Ramos (cell line): ENCODE measurements around the gene EPHA5.

Experiments
- in situ Hi-C: fragments of 300-500 bp; cut with MboI; formaldehyde crosslinking; loops from one replicate; pipeline ENCODE4 v1.14.3; 2022; ENCODE audit warnings: low sequenced_read_pairs; ENCODE audit not compliant: unreplicated experiment

The EPHA5 gene

GRCh38 chr4:65635051-65635821 is 35.1 kb downstream of the EPHA5 start:
- in situ Hi-C loops: no loop called here

DNA sequence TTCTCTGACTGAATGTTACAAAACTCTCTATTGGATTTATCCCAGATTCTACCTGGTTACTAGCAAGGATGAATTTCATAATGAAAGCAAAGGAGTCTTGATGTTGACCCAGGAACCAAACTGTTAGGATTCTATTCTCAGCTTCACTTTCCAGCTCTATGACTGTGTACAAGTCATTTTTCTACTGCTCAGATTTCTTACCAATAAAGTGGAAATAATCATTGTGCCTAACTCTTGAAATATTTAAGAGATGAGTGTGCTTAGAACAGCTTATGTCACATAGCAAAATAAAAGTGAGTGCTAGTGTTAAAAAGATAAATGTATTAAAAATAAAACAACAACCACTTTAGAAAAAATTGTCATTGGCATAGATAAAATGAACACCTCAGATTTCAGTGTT is 45.6 kb downstream of the EPHA5 start:
- in situ Hi-C loops: no loop called here

DNA sequence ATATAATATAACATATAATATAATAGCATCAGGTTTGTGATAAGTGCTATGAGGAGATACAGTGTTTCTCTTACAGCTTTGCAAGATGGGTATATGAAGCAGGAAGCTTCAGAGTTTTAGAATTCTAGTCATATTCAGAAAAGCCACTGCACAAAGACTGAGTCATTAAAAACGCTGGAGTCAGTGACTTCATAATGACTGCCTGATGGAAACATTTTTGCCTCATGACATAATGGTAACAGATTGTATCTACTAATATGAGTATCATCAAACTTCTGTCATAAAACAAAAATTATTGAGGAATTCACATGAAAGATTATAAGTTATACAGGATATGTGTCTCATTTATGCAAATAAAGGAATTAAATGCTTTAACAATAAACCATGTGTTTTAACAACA is 46.8 kb downstream of the EPHA5 start:
- in situ Hi-C loops: no loop called here

DNA sequence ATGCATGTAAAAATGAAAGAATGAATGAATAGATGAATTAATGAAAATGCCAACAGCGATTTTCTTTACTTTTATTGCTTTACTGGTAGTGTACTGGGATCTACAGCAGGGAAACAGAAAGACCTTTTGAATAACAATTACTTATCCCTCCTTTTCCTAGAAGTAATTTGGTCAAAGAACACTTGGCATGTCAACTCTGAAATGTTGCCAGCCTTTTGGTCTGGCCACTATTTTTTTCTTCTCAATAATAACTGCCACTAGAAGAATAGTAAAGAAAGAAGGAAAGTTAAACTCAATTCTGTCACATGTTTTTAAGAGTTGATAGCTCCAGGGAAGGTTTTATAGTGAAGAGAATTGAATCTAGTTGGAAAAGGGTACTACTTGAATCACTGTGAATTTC is 52.9 kb downstream of the EPHA5 start:
- in situ Hi-C loops: no loop called here

GRCh38 chr4:65604515-65604914 is 65.8 kb downstream of the EPHA5 start:
- in situ Hi-C loops: no loop called here

DNA sequence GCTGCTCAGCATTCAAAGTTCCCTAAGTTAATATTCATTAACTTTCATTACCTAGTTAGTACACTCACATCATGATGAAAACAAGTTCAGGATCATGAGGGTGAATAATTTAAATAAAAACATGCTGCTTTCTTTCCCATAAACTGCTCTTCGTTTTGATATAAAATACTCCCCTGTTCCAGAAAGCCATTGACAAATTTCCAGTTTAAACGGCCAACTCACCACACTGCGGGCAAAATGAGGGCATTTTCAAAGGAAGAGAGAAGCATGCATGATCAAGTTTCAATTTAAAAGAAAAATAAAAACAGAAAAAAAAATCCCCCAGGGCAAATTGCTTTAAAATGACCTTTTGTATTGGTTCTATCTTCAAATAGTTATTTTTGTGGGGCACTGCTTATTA is 69.6 kb downstream of the EPHA5 start:
- in situ Hi-C loops: no loop called here

DNA sequence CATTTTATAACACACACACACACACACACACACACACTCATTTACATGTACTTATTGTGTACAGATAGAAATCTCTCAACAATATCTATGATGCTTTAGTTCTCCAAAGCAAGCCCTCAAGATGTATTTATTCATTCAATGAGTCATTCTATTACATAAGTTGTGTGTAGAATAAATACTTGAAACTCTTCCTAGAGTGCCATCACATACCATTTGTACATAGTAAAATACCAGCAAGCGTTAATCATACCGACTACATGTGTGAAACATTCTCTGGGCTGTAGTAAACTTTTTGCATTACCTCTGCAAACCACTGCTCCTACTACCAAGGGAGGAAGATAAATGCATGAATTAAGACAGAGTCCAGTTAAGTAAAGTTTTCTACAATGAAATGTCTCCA is 70.9 kb downstream of the EPHA5 start:
- in situ Hi-C loops: no loop called here

- in situ Hi-C loops: no loop called here
Observed at GRCh38 chr4:65597697-65598096, 72.6 kb downstream of the EPHA5 start.

DNA sequence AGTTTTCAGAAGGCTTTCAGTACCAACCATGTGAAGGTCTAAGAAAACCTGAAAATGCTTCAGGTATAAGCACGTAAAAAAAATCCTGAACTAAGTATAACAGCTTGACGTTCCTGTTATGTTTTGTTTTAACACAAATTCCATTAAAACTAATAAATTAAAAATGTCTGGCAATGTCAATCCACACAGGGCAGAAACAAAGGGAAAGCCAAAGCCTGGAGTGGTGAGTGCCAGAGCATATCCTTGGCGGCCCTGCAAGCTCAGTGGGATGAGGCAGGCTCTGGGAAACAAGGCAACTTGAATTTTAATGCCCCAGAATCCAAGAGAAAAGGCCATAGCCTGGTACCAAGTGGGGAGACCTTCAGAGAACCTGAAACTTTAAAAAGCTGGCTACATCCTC is 78.2 kb downstream of the EPHA5 start:
- in situ Hi-C loops: no loop called here

- in situ Hi-C loops: no loop called here
Observed at GRCh38 chr4:65589921-65590320, 80.4 kb downstream of the EPHA5 start.

GRCh38 chr4:65589331-65589730 is 81.0 kb downstream of the EPHA5 start:
- in situ Hi-C loops: no loop called here

GRCh38 chr4:65580551-65580950 is 89.7 kb downstream of the EPHA5 start:
- in situ Hi-C loops: no loop called here

GRCh38 chr4:65566473-65566872 is 103.8 kb downstream of the EPHA5 start:
- in situ Hi-C loops: no loop called here

- in situ Hi-C loops: no loop called here
Observed at GRCh38 chr4:65561164-65561563, 109.1 kb downstream of the EPHA5 start.

- in situ Hi-C loops: no loop called here
Observed at GRCh38 chr4:65559270-65559669, 111.0 kb downstream of the EPHA5 start.

DNA sequence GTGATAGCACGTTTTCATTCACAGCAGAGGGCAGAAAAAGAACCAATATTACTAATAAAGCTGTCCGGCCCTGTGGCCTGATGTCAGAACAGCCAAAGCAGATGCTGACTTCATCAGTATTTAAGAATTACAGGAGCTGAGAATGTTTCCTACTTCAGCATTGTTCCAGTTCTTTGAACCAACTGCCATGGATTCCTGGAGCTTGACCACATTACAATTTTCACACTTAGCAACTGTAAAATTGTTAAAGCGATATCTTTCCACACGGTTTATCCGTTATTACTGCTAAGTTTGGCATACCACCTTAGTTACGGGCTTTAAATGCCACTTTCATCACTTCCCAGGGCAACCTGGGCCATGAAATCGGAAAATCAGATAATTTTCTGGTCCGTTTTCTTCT is 118.2 kb downstream of the EPHA5 start:
- in situ Hi-C loops: no loop called here

GRCh38 chr4:65550500-65550899 is 119.8 kb downstream of the EPHA5 start:
- in situ Hi-C loops: no loop called here

DNA sequence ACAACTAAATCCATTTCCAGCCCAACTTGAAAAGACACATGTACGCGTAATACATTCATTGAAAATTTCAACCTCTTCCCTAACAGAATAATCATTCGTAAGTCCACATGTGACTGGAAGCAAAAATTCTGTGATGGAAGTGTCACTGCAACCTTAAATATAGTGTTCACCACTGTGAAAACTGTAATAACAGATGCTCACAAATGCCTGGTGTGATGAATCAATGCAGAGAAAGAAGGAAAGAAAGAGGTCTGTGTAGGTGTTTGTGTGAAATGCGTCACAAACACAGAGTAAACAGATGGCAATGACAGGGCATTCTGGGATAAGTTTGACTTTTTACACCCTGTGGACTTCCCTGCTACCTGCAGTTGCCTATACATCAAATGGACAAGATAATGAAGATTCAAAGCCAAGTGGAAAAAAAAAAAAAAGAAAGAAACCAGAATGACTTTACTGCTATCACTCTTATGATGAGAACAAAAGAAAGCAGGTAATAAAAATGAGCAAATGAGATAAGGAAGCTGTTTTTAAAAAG is 123.3 kb downstream of the EPHA5 start:
- in situ Hi-C loops: no loop called here

DNA sequence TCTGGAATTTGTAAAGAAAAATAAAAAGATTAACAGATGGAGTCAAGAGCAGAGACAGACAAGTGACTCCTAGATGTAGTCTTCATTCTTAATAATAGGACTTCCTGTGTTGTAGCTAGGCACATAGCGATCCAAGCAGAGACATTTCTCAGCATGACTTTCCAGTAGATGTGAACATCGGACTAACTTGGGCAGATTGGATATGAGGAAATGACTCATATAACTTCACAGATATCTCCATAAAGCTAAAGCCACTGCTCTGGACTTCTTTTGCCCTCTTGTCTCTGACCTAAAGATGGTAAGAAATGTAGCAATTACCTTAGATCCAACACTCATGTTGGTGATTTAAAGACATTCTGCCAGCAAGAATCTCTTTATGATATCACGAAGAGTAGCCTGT is 131.7 kb downstream of the EPHA5 start:
- in situ Hi-C loops: no loop called here

DNA sequence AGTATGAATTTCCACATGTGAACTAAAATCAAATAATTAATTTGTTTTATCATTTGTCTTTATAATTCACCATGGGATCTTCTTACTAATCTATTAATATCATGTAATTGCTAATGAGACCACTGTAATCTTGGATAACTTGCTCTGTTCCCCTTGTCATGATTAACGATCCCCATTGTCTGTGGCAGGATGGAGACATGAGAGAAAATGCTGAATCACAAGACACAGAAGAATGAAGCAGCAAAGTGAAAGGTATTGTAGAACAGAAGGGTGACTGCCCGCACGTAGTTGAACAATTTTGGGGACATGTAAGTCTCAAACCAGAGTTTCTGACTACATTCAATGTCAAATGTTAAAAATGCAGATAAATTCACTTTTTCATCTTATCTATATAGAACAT is 135.2 kb downstream of the EPHA5 start:
- in situ Hi-C loops: no loop called here

DNA sequence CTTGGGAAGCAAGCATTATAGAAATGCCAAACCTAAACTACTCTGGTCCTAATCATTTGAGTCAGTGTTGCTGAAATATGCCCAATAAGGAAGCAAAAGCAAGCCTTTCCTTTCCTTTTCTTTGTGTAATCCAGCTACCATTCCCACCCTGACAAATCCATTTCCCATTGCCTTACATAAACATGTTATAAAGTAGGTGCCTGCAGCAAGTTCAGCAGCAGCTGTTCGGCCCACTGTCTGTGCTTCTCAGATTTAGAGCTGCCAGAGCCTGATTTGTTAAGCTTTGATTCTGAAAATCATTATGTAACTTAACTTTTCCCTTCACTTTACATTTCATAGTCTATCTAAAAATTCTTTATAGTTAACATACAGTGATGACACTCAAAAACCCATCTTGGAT is 148.6 kb downstream of the EPHA5 start:
- in situ Hi-C loops: no loop called here

DNA sequence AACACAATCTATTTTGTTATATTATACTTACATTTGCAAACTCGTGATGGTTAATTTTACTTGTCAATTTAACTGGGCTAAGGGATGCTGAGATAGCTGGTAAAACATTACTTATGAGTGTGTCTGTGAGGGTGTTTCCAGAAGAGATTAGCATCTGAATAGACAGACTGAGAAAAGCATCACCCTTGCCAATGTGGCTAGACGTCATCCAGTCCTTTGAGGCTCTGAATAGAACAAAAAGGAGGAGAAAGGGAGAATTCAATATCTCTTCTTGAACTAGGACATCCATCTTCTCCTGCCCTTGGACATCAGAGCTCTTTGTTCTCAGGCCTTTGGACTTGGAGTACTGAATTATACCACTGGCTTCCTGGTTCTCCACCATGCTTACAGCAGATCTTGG is 154.6 kb downstream of the EPHA5 start:
- in situ Hi-C loops: no loop called here
